Aorta (tissue), 5 donors: ENCODE data around the gene CNP. TPM values are rescaled to one million over a fixed set of nuclear protein-coding genes. Genes with fewer than 3 reads are reported as not detected.
"Not testable (repeated sequence)": the region's sequence is repeated elsewhere in the genome, so short reads cannot be mapped to it uniquely, and the experiment has no call there.

Experiments used
- ATAC-seq: fragments of 200-7000 bp; cut with Tn5 transposase; one replicate; pipeline ENCODE4 v1.9.1; 2022; ENCODE audit warnings: moderate library complexity; ENCODE audit not compliant: low FRiP score
- DNase-seq, 2 donors: peaks; one replicate each; pipeline ENCODE4 v3.0.0-alpha.2; 2020
- H3K27ac ChIP-seq, 2 donors: one replicate each; pipeline ENCODE4 v1.5.1; 2013; ENCODE audit warnings: low read length in 2 of 2, mild to moderate bottlenecking in 2 of 2, moderate library complexity in 2 of 2, control low read depth in 1 of 2, inconsistent platforms in 1 of 2, low read depth in 1 of 2
- H3K27me3 ChIP-seq, 2 donors: one replicate each; pipeline ENCODE4 v1.6.1; 2013; ENCODE audit warnings: control low read depth in 1 of 2, low read length in 1 of 2, mild to moderate bottlenecking in 1 of 2, moderate library complexity in 1 of 2; ENCODE audit not compliant: insufficient read depth in 2 of 2, control insufficient read depth in 1 of 2
- H3K36me3 ChIP-seq, 2 donors: one replicate each; pipeline ENCODE4 v1.6.1; 2013; ENCODE audit warnings: control low read depth in 1 of 2, low read length in 1 of 2, mild to moderate bottlenecking in 1 of 2; ENCODE audit not compliant: insufficient read depth in 2 of 2, control insufficient read depth in 1 of 2
- H3K4me1 ChIP-seq, 2 donors: one replicate each; pipeline ENCODE4 v1.6.1; 2013; ENCODE audit warnings: low read length in 2 of 2, control low read depth in 1 of 2, mild to moderate bottlenecking in 1 of 2, moderate library complexity in 1 of 2; ENCODE audit not compliant: insufficient read depth in 2 of 2, control insufficient read depth in 1 of 2
- H3K4me3 ChIP-seq, 2 donors: one replicate each; pipeline ENCODE4 v1.5.1; 2013; ENCODE audit warnings: low read length in 2 of 2, control low read depth in 1 of 2, mild to moderate bottlenecking in 1 of 2
- H3K9me3 ChIP-seq: one replicate; pipeline ENCODE4 v1.6.1; 2013; ENCODE audit warnings: mild to moderate bottlenecking, low read length; ENCODE audit not compliant: control insufficient read depth
- WGBS, 2 donors: extraction: QIAGEN DNeasy Blood & Tissue Kit; methylation state at CpG; one replicate each; pipeline ENCODE4 v1.1.7; 2013; 5-methylcytosine and 5-hydroxymethylcytosine counted together
- intact Hi-C, 2 donors: fragments of 100-400 bp; cut with DNase I; formaldehyde crosslinking; loops; one replicate each; pipeline versions ENCODE4 v1.14.2 to v1.15.0; 2022
- polyA plus RNA-seq, 2 donors: library from polyadenylated mRNA; stranded (reverse); fragments of 200-250 nt; gene quantifications; one replicate each; pipeline ENCODE4 v1.2.3, GENCODE V29; 2013
- total RNA-seq, 2 donors: library from RNA; stranded (reverse); fragmentation: NEBNext Ultra II Directional; extraction: Animal tissue kit (Norgen Biotek cat#: 25700); gene quantifications; one replicate each; pipeline ENCODE4 v1.2.1, GENCODE V29; 2021
- donor health status: healthy with polysubstance abuse.
- donor health status: Bipolar disorder and iron deficiency.
- donor health status: DM: no; HTN: no; CAD: no.
- donor health status: DM: no; HTN: no; CAD: no.
- donor health status: DM: yes; HTN: yes; CAD: no.

CNP gene
- total and polyA plus RNA-seq, 4 donors: 15.5 to 59.3 (median 43.3) TPM

GRCh38 chr17:42016941-42017865, 50.6 kb downstream of the CNP start, which contains the start of gene DNAJC7:
TSS of gene DNAJC7 (minus strand) at chr17:42017439. CDS start at chr17:42017416, 23 bp downstream.
- Histone ChIP-seq H3K4me1 (no peaks in the 10 kb centered on the region), H3K9me3 (no peaks in the 10 kb centered on the region), H3K36me3 (no peaks in the 10 kb centered on the region), H3K27ac (peak within 1 kb of the TSS; percentile 38 to 76), H3K4me3 (peak within 1 kb of the TSS; percentile 76 to 93), H3K27me3 (no peaks in the 10 kb centered on the region)
- WGBS, 2 donors: 0% methylated on average over 65 to 70 of the region's 70 CpGs
- intact Hi-C loops: loop anchor here (5.0 kb wide), 1 partner anchor 50 kb away; the partner anchor contains the start of gene CNP (in 2 of the 2)
- DNase-seq: peak; percentile 96 to 97
- ATAC-seq: peak; percentile 97

GRCh38 chr17:42017866-42018200, 51.2 kb downstream of the CNP start:
- Histone ChIP-seq H3K4me3 (peak overlapping the region; percentile 76 to 93), H3K27ac (peak overlapping the region; percentile 23 to 76), H3K9me3 (no peaks in the 10 kb centered on the region), H3K27me3 (no peaks in the 10 kb centered on the region), H3K4me1 (no peaks in the 10 kb centered on the region), H3K36me3 (no peaks in the 10 kb centered on the region)
- intact Hi-C loops: loop anchor here (5.0 kb wide), 1 partner anchor 51 kb away; the partner anchor contains the start of gene CNP (in 2 of the 2)
- ATAC-seq: no peak
- WGBS, 2 donors: 4% methylated on average over 11 of the region's 11 CpGs
- DNase-seq: no peak

- Histone ChIP-seq H3K36me3 (no peaks in the 10 kb centered on the region), H3K4me1 (no peaks in the 10 kb centered on the region), H3K27me3 (no peaks in the 10 kb centered on the region), H3K4me3 (no peak overlapping the region), H3K9me3 (no peaks in the 10 kb centered on the region), H3K27ac (no peak overlapping the region)
- intact Hi-C loops: loop anchor here (5.0 kb wide), 1 partner anchor 51 kb away; the partner anchor contains the start of gene CNP (in 2 of the 2)
- WGBS, 2 donors: 22 to 30% methylated on average over 3 of the region's 3 CpGs
- ATAC-seq (no peak), DNase-seq (no peak)
Measured at GRCh38 chr17:42018339-42018738, 51.7 kb downstream of the CNP start.

- WGBS, 2 donors: 88 to 93% methylated on average over 4 of the region's 4 CpGs
- intact Hi-C loops: loop anchor here (5.0 kb wide), 1 partner anchor 52 kb away; the partner anchor contains the start of gene CNP (in 2 of the 2)
- DNase-seq (no peak), ATAC-seq (no peak)
- H3K27ac ChIP-seq: no peak overlapping the region
- no peaks in the 10 kb centered on the region for H3K9me3 ChIP-seq
- H3K36me3 ChIP-seq: peaks cover 0 to 2% of the 10 kb centered on the region in 2 donors
- H3K4me3 ChIP-seq: no peak overlapping the region
- H3K27me3 ChIP-seq: no peaks in the 10 kb centered on the region
- H3K4me1 ChIP-seq: no peaks in the 10 kb centered on the region
Measured at GRCh38 chr17:42018988-42019387, 52.4 kb downstream of the CNP start.

GRCh38 chr17:42019509-42020404, 53.2 kb downstream of the CNP start, which contains the start of gene NKIRAS2:
TSS of gene NKIRAS2 (plus strand) at chr17:42020090. CDS start at chr17:42021578, 1,488 bp downstream.
- peak within 1 kb of the TSS; percentile 64 to 96 for H3K4me3 ChIP-seq
- no peaks in the 10 kb centered on the region for H3K9me3 ChIP-seq
- ATAC-seq (peak; percentile 92), DNase-seq (peak; percentile 97 to 98)
- 7 to 9% methylated on average over 36 to 49 of the region's 49 CpGs for WGBS, 2 donors
- no peaks in the 10 kb centered on the region for H3K27me3 ChIP-seq
- intact Hi-C loops: loop anchor here (5.0 kb wide), 1 partner anchor 52 kb away; the partner anchor contains the start of gene CNP (in 2 of the 2)
- H3K36me3 ChIP-seq: peaks cover 0 to 2% of the 10 kb centered on the region in 2 donors
- no peaks in the 10 kb centered on the region for H3K4me1 ChIP-seq
- peak within 1 kb of the TSS; percentile 25 to 58 for H3K27ac ChIP-seq

GRCh38 chr17:42020845-42021244, 54.2 kb downstream of the CNP start:
- DNase-seq, H3K4me1 ChIP-seq, H3K9me3 ChIP-seq, intact Hi-C loops, ATAC-seq, H3K27me3 ChIP-seq, H3K27ac ChIP-seq, H3K4me3 ChIP-seq, H3K36me3 ChIP-seq: not testable (repeated sequence)
- 80 to 85% methylated on average over 8 of the region's 8 CpGs for WGBS, 2 donors

GRCh38 chr17:42023524-42024349, 57.1 kb downstream of the CNP start:
- Histone ChIP-seq H3K4me1 (no peaks in the 10 kb centered on the region), H3K27me3 (no peaks in the 10 kb centered on the region), H3K9me3 (no peaks in the 10 kb centered on the region), H3K36me3 (peaks cover 0 to 2% of the 10 kb centered on the region in 2 donors), H3K27ac (no peak overlapping the region), H3K4me3 (no peak overlapping the region)
- intact Hi-C loops: loop anchor here (2.0 kb wide), 2 partner anchors 77 to 93 kb away; no protein-coding TSS in a partner anchor
- ATAC-seq (no peak), DNase-seq (peak in 1 of 2 donors; percentile 79)
- WGBS, 2 donors: 83 to 85% methylated on average over 15 of the region's 15 CpGs
